ENCODE measurements around the gene GPR132.

GRCh38 chr14:105094193-105094907, 29.1 kb upstream of the GPR132 start:
- no peak for TF ChIP-seq CTCF (IDR thresholded peaks at IDR 0.05)
- no peak for TF ChIP-seq POLR2AphosphoS5 (IDR thresholded peaks at IDR 0.05)
